Parathyroid adenoma (tissue), 2 donors: Measurements from ENCODE around the gene UTP11.

Experiments
- H2AFZ ChIP-seq: fragments of 300-600 bp; sonication (generic); one replicate; pipeline ENCODE4 v1.7.0; 2017; ENCODE audit warnings: antibody characterized with exemption, mild to moderate bottlenecking
- H3K27ac ChIP-seq: fragments of 300-600 bp; sonication (generic); one replicate; pipeline ENCODE4 v1.7.0; 2017
- H3K27me3 ChIP-seq: fragments of 300-600 bp; sonication (generic); one replicate; pipeline ENCODE4 v1.7.0; 2017; ENCODE audit warnings: low read length; ENCODE audit not compliant: control insufficient read depth, insufficient read depth
- H3K36me3 ChIP-seq: fragments of 300-600 bp; sonication (generic); one replicate; pipeline ENCODE4 v1.7.0; 2017; ENCODE audit warnings: low read length; ENCODE audit not compliant: control insufficient read depth, insufficient read depth
- H3K4me1 ChIP-seq: fragments of 300-600 bp; sonication (generic); one replicate; pipeline ENCODE4 v1.7.0; 2017; ENCODE audit warnings: control low read depth
- H3K4me2 ChIP-seq: fragments of 300-600 bp; sonication (generic); one replicate; pipeline ENCODE4 v1.7.0; 2017; ENCODE audit warnings: low read length
- H3K4me3 ChIP-seq: fragments of 300-600 bp; sonication (generic); one replicate; pipeline ENCODE4 v1.7.0; 2017; ENCODE audit warnings: low read depth, low read length
- H3K79me2 ChIP-seq: fragments of 300-600 bp; sonication (generic); one replicate; pipeline ENCODE4 v1.7.0; 2017; ENCODE audit warnings: control low read depth
- H3K9ac ChIP-seq: fragments of 300-600 bp; sonication (generic); one replicate; pipeline ENCODE4 v1.7.0; 2017; ENCODE audit warnings: mild to moderate bottlenecking
- H3K9me3 ChIP-seq: fragments of 300-600 bp; sonication (generic); one replicate; pipeline ENCODE4 v1.7.0; 2017; ENCODE audit warnings: low read length; ENCODE audit not compliant: control insufficient read depth
- CTCF ChIP-seq: fragments of 300-600 bp; sonication (generic); IDR thresholded peaks from one replicate; pipeline ENCODE4 v1.7.0; 2017; ENCODE audit warnings: antibody characterized with exemption, mild to moderate bottlenecking
- donor health status: primary hyperparathyroidism.

The UTP11 gene

GRCh38 chr1:38015978-38016725 lies 3.6 kb downstream of the UTP11 start:
- Histone ChIP-seq H3K4me1 (peaks cover 2% of the 10 kb centered on the region), H2AFZ (no peak overlapping the region), H3K4me3 (no peak overlapping the region), H3K36me3 (no peaks in the 10 kb centered on the region), H3K9ac (no peak overlapping the region), H3K27ac (no peak overlapping the region), H3K79me2 (peaks cover 4% of the 10 kb centered on the region), H3K9me3 (no peaks in the 10 kb centered on the region), H3K4me2 (no peak overlapping the region), H3K27me3 (no peaks in the 10 kb centered on the region)
- TF ChIP-seq CTCF = no peak

- Histone ChIP-seq H3K27ac (no peak overlapping the region), H3K36me3 (no peaks in the 10 kb centered on the region)
These were observed 6.4 kb downstream of the UTP11 start for GRCh38 chr1:38018864-38019343.

GRCh38 chr1:38020396-38020795 lies 7.9 kb downstream of the UTP11 start:
- H3K4me2 ChIP-seq = no peak overlapping the region
- no peaks in the 10 kb centered on the region for H3K36me3 ChIP-seq

More at GRCh38 chr1:38018864-38019343, 6.4 kb downstream of the UTP11 start:
- H3K9ac ChIP-seq = no peak overlapping the region
- H3K4me3 ChIP-seq = no peak overlapping the region
- H3K9me3 ChIP-seq = no peaks in the 10 kb centered on the region
- no peaks in the 10 kb centered on the region for H3K27me3 ChIP-seq
- peak; percentile 36 for TF ChIP-seq CTCF
- no peaks in the 10 kb centered on the region for H3K79me2 ChIP-seq
- no peaks in the 10 kb centered on the region for H3K4me1 ChIP-seq
- no peak overlapping the region for H2AFZ ChIP-seq
- H3K4me2 ChIP-seq = no peak overlapping the region

GRCh38 chr1:38021969-38022368 lies 9.4 kb downstream of the UTP11 start:
- H3K79me2 ChIP-seq = no peaks in the 10 kb centered on the region
- H2AFZ ChIP-seq = no peak overlapping the region
- no peaks in the 10 kb centered on the region for H3K27me3 ChIP-seq
- H3K4me1 ChIP-seq = no peaks in the 10 kb centered on the region
- TF ChIP-seq CTCF = no peak
- no peaks in the 10 kb centered on the region for H3K9me3 ChIP-seq
- H3K27ac ChIP-seq = no peak overlapping the region
- H3K4me3 ChIP-seq = no peak overlapping the region
- no peaks in the 10 kb centered on the region for H3K36me3 ChIP-seq
- no peak overlapping the region for H3K4me2 ChIP-seq
- H3K9ac ChIP-seq = no peak overlapping the region

More at GRCh38 chr1:38020396-38020795, 7.9 kb downstream of the UTP11 start:
- Histone ChIP-seq H3K79me2 (no peaks in the 10 kb centered on the region), H2AFZ (no peak overlapping the region), H3K4me1 (no peaks in the 10 kb centered on the region), H3K9me3 (no peaks in the 10 kb centered on the region), H3K9ac (no peak overlapping the region), H3K27me3 (no peaks in the 10 kb centered on the region), H3K4me3 (no peak overlapping the region), H3K27ac (no peak overlapping the region)
- no peak for TF ChIP-seq CTCF

- Histone ChIP-seq H3K4me3 (no peak overlapping the region), H3K4me1 (no peaks in the 10 kb centered on the region), H3K27me3 (no peaks in the 10 kb centered on the region), H3K36me3 (no peaks in the 10 kb centered on the region), H3K27ac (no peak overlapping the region), H3K79me2 (no peaks in the 10 kb centered on the region), H2AFZ (no peak overlapping the region), H3K9me3 (no peaks in the 10 kb centered on the region), H3K9ac (no peak overlapping the region), H3K4me2 (no peak overlapping the region)
- no peak for TF ChIP-seq CTCF
These were observed 10.3 kb downstream of the UTP11 start for GRCh38 chr1:38022810-38023209.
